Ramos (cell line): ENCODE data around the gene TGFBR2.

Experiments used
- in situ Hi-C: fragments of 300-500 bp; cut with MboI; formaldehyde crosslinking; loops from one replicate; pipeline ENCODE4 v1.14.3; 2022; ENCODE audit warnings: low sequenced_read_pairs; ENCODE audit not compliant: unreplicated experiment

TGFBR2 gene

DNA sequence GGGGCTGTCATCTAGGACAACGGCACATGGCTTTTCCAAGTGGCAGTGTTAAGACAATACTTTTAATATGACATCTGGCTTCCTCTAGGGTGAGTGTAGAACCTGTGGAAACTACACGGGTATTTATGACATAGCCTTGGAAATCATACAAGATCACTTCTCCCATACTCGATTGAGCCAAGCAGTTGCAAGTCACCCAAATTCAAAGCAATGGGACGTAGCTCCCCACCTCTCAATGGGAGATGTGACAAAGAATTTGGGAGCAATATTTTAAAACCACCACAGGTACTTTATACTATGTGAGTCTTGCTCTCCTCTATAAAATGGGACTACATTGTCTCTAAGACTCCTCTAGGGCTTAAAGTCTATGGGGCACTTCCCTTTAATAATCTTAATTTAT lies 93.5 kb downstream of the TGFBR2 start:
- in situ Hi-C loops, result no loop called here

DNA sequence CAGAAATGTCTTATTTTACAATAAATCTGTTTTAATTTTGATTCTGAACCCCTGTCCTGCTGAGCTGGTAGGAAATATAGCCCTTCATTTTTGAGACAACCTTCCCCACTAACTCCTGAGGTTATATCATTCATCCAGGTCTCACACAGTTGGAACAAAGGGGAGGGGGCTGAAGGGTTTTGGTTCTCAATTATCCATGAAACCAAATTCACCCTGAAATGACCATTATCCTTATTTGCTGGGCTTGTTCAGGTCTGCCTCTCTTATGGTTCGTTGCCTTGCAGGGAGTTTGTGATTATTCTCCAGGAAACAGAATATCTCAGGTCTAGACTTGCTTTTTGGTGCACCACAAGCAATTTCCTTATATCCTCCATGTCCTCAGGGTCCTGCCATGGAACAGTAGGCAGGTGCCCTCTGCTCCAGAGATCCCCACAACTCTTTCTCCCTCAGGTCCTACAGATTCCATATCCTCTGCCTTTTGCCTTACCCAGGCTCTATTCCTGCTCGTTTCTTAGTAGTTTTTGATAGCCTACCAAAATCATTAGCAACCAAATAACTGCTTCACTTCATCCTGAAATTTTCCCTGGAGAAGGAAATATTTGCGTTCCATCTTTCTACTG lies 94.4 kb downstream of the TGFBR2 start:
- in situ Hi-C loops, result no loop called here

DNA sequence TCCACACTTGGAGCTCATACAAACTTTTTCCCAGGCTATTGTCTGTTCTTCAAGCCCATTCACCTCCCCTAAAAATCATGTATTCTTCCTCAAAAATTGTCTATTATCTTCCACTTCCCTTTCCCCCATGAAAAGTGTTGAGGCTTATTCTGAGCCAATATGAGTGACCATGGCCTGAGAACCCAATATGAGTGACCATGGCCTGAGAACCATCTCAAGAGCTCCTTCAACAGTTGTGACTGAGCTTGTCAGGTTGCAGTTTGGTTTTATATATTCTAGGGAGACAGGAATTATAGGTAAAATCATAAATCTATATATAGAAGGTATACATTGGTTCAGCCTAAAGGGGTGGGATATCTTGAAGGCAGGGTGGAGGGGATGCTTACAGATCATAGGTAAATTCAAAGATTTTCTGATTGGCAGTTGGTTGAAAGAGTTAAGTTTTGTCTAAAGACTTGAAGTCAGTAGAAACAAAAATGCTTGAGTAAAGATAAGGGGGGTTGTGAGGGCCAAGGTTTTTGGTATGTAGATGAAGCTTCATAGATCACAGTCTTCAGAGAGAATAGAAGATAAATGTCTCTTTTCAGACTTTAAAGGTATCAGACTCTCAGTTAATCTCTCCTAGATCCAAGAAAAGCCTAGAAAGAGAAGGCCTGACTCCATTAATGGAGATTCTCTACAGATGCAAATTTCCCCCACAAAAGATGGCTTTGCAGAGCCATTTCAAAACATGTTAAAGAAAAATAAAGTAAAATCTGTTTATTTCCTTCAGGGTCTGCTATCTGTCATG lies 95.8 kb downstream of the TGFBR2 start:
- in situ Hi-C loops, result no loop called here

- in situ Hi-C loops, result no loop called here
Measured at GRCh38 chr3:30702828-30703397, 96.5 kb downstream of the TGFBR2 start.

GRCh38 chr3:30704931-30705890 lies 98.8 kb downstream of the TGFBR2 start:
- in situ Hi-C loops, result no loop called here

GRCh38 chr3:30707825-30708224 lies 101.4 kb downstream of the TGFBR2 start:
- in situ Hi-C loops, result no loop called here

- in situ Hi-C loops, result no loop called here
Measured at GRCh38 chr3:30708472-30708871, 102.1 kb downstream of the TGFBR2 start.

DNA sequence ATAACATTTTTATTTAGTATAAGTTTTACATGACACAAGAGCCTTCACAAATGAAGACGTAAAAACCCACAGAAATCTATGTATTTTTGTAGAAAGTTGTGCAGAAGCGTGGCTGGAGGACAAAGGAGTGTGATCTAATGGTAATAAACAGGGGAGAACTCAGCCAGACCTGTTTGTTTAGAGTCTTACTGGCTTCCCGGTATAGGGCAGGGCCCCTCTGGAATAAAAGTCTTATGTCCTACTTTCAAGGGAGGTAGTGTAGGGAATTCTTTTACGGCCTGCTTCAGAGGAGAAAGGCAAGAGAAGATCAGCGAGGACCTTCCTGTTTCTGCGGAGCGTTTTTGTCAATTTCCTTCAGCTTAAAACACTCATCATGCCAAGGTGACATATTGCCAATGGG lies 103.6 kb downstream of the TGFBR2 start:
- in situ Hi-C loops, result no loop called here

GRCh38 chr3:30711151-30711550 lies 104.8 kb downstream of the TGFBR2 start:
- in situ Hi-C loops, result no loop called here

DNA sequence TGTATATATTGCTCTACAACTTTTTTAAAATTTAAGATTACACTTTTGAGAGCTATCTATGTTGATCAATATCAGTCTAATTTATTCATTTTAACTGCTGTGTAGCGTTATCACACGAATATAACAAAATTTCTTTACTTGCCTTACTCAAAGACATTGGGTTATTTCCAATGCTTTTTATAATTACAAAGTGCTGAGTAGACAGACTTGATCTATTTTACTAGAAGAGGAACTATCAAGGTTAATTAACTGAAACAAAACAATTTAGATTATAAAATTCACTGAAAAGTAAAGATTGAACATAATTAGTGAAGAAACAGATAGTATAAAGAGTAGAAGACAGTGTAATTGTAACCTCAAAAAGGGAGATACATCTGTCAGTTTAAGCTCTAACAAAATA lies 105.5 kb downstream of the TGFBR2 start:
- in situ Hi-C loops, result no loop called here

- in situ Hi-C loops, result no loop called here
Measured at GRCh38 chr3:30712991-30713390, 106.6 kb downstream of the TGFBR2 start.

GRCh38 chr3:30713885-30714503 lies 107.6 kb downstream of the TGFBR2 start:
- in situ Hi-C loops, result no loop called here

DNA sequence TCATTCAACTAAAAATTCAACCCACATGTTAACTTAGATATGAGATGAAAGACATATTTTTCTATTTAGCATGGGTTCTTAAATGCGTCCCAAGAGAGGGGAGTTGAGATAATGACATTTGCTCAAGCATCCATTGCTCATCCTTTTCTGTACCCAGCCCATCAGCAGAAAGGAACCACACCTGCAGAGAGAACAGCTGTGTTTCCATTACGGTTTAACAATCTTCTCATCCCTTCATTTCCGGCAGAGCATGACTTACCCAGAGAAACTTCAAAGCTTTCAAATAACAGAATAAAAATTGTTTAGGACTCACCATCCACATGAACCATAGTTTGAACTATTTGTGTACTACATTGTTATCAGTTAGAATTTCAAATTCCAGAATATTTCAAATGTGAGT lies 113.1 kb downstream of the TGFBR2 start:
- in situ Hi-C loops, result no loop called here

GRCh38 chr3:30720586-30721313 lies 114.3 kb downstream of the TGFBR2 start:
- in situ Hi-C loops, result no loop called here

- in situ Hi-C loops, result no loop called here
Measured at GRCh38 chr3:30721314-30721634, 114.9 kb downstream of the TGFBR2 start.

DNA sequence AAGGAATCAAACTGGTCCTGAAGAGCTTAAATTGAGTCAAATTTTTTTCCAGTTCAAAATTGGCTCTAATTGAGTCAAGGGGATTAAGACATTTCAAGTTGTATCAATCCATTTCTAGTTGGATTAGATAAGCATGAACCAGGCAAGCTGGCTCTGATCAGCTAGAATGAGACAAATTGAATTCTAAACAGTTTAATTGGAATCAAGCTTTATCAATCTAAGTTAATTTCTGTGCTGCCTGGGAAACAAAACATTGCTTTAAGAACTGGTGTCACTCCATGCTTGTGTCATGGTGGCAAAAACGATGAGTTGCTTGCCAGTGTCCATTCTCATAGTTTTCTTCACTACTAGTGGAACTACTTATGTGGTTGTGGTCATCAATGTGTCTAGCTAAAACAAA lies 116.8 kb downstream of the TGFBR2 start:
- in situ Hi-C loops, result no loop called here

DNA sequence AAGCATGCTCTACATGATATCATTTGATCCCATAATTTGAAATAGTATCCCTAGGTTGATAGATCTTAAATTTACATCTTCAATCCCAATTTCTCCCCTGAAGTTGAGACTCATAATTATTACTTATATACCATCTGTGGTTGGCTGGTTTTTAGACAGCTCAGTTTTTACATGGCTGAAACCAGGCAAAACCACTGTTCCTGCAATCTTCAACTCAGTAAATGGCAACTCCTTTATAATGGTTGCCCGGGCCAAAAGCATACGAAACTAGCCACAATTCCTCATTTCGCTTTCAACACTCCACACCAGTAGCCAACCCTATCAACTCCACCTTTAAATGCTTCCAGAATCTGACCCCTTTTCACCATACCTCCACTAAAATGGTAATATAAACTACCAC lies 118.5 kb downstream of the TGFBR2 start:
- in situ Hi-C loops, result no loop called here

GRCh38 chr3:30728143-30728542 lies 121.7 kb downstream of the TGFBR2 start:
- in situ Hi-C loops, result no loop called here

GRCh38 chr3:30729512-30729911 lies 123.1 kb downstream of the TGFBR2 start:
- in situ Hi-C loops, result no loop called here

- in situ Hi-C loops, result no loop called here
Measured at GRCh38 chr3:30729936-30730335, 123.5 kb downstream of the TGFBR2 start.
